Activated T-cell treated with anti-CD3 and anti-CD28 coated beads, Interleukin-2, amount 50 U/mL, for 48 hours (primary cell): ENCODE measurements around the gene CCL13.

Experiments
- DNase-seq, 2 experiments: peaks; one replicate each; pipeline ENCODE4 v3.0.0-alpha.2; 2020

CCL13 gene

GRCh38 chr17:34364751-34365150, 8.5 kb downstream of the CCL13 start:
- DNase-seq, result no peak

GRCh38 chr17:34365340-34365739, 9.1 kb downstream of the CCL13 start:
- no peak for DNase-seq

- DNase-seq, result no peak
Observed at GRCh38 chr17:34366010-34366409, 9.7 kb downstream of the CCL13 start.

DNA sequence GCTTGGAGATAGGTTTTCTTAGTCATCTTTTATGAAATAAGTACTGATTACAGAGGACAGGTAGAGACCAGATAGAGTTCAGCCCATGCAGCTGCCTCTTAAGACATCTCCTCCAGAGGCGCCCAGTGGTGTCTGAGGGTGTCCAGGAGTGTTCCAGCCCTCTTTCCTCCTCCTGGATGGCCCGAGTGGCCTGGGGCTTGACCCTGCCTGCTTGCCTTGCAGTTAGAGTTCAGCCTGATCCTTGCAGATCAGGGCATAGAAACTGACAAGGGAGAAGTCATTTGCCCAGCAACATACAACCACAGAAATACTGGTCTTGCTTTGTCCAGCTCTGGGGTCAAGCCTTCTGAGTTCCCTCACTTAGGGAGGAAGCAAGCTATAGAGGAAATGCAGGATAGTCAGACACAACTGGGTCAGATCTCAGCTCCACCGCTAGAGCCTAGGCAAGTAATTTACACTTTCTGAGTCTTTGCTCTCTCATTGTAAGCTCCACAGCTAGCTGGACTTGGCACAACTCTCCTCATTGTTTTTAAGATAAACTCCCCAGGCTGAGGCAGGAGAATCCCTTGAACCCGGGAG, 10.3 kb downstream of the CCL13 start:
- no peak for DNase-seq

- no peak for DNase-seq
Observed at GRCh38 chr17:34367486-34368195, 11.4 kb downstream of the CCL13 start.

DNA sequence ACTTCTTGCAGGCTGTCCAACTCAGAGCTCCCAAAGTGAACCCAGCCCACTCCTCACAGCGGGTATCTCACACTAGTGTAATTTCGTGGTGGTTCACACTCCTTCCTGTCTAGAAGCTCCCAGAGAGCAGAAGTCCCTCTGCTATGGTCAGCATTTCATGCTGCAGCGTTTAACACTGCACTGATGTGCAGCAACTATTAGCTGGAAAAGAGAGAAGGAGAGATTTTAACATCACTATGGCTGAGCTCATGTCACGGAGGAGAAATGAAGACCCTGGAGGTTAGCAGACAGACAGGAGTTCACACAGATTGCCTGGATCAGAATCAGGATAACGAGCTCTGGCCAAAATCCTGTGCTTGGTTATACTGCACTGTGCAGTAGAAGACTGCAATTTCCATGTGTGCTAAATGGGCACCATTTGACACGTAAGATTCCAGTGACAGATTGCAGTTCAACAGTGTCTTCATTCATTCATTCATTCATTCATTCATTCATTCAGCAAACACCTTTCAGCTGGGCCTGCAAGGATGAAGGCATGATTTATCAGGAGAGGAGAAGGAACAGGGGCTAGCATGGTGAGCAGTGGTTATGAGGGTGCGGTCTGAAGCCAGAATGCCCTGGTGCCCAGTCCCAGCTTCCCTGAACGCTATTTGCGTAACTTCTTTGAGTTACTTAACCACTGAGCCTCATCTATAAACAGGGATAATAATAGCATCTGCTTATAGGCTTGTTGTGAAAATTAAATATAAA, 12.1 kb downstream of the CCL13 start:
- DNase-seq, result no peak

DNA sequence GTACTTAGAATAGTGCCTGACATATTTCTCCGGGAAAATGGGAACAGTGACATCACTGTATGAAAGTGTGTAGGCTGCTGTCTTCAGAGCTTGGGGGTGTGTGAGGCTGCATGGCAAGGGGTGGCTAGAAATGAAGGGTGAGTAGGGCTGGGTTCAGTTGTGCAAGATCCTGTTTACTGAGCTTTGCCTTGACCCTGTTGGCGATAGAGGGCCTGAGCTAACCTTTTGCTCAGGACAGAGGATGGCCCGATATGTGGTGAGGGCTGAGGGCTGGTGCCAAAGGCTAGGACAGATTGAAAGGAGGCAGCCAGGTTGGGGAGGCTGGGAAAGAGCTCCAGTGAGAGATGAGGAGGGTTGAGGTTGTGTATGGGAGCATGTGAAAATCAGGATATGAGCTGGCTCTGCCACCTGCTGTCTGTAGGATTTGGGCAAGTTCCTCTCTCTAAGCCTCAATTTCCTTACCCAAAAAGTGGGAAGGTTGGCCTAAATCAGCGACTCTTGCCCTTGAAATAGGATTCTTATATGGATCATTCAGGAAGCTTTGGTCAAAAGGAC, 12.7 kb downstream of the CCL13 start:
- no peak for DNase-seq

DNA sequence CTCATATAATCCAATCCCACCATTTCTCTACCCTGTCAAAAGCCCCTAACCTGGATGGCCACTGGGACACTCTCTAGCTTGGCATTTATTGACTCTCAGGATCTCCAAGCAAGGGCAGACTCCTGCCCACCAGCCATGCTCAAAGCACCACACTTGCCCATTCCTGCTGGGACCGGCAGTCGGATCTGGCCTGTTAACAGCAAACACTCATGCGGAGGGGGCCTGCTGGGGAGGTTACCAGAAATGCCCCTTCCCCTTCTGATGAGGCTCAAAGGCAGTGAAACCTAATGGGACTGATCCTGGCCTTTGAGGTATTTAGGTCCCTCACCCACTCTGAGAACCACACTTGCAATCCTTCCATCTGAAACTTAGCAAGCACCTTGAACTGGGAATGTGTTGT, 13.3 kb downstream of the CCL13 start:
- DNase-seq, result no peak

GRCh38 chr17:34370376-34370996, 14.2 kb downstream of the CCL13 start:
- DNase-seq, result no peak

- DNase-seq, result no peak
Observed at GRCh38 chr17:34370997-34371395, 14.7 kb downstream of the CCL13 start.

- no peak for DNase-seq
Observed at GRCh38 chr17:34371405-34372100, 15.3 kb downstream of the CCL13 start.

- no peak for DNase-seq
Observed at GRCh38 chr17:34374457-34374856, 18.2 kb downstream of the CCL13 start.

DNA sequence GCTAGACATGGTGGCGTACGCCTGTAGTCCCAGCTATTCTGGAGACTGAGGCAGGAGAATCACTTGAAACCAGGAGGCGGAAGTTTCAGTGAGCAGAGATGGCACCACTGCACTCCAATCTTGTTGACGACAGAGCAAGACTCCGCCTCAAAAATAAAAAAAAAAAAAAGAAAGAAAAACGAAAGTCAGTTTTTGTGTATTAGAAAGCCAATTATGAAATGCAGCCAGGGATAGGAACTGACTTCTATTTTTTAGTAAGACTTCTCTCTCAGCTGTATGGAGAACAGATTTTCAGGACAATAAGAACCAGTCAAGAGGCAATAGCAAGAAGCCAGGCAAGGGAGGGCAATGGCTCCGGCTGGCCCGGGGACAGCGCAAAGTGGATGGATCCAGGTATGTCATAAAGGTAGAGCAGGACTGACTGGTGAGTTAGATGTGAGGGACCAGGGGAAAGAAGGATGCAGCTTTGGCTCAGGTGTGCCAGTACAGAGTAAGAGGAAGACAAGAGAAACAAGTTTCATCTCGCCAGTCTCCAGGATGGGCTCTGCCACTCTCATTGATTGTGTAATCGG, 19.2 kb downstream of the CCL13 start:
- DNase-seq, result no peak

GRCh38 chr17:34377078-34377823, 21.0 kb downstream of the CCL13 start:
- no peak for DNase-seq

- no peak for DNase-seq
Observed at GRCh38 chr17:34378664-34379101, 22.4 kb downstream of the CCL13 start.

DNA sequence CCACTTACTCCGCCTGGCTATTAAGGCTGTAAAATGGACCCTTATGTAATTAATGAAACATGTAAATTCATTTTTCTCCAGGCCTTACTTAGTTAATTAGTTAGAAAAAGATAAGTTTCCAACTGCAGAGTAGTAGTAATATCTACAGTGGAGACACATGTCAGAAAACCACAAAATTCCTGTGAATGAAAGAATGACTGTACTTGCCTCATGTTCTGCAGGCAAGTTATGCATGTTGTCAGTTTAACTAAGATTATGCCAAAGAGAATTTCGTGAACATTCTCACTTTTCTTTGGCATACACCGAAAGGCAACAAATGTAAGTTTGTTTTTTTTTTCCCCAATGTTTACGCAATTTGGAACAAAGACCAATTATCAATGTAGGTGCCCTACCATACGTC, 23.6 kb downstream of the CCL13 start:
- no peak for DNase-seq

GRCh38 chr17:34382621-34383124, 26.4 kb downstream of the CCL13 start:
- DNase-seq, result peak; percentile 67 to 75

GRCh38 chr17:34383216-34383615, 26.9 kb downstream of the CCL13 start:
- DNase-seq, result no peak

GRCh38 chr17:34384271-34384670, 28.0 kb downstream of the CCL13 start:
- no peak for DNase-seq

GRCh38 chr17:34384822-34385605, 28.7 kb downstream of the CCL13 start:
- DNase-seq, result no peak

GRCh38 chr17:34386343-34386696, 30.0 kb downstream of the CCL13 start:
- no peak for DNase-seq
